Panc1 (cell line): Measurements from ENCODE around the gene USP31.

Experiments
- CTCF ChIP-seq: fragments of 450-650 bp; IDR thresholded peaks from 2 replicates; pipeline ENCODE4 v1.5.1; 2017; ENCODE audit warnings: mild to moderate bottlenecking
- SIN3A ChIP-seq: IDR thresholded peaks from 2 replicates; pipeline ENCODE4 v1.6.1; 2012; ENCODE audit warnings: low read depth, mild to moderate bottlenecking, low read length, moderate library complexity, borderline replicate concordance; ENCODE audit not compliant: insufficient read depth
- TF ChIP-seq, protein P1 (sequence below), 2 experiments: IDR thresholded peaks; 2 replicates each; pipeline ENCODE4 v1.6.1; 2011 to 2012; ENCODE audit warnings: low read depth in 2 of 2, control low read depth in 1 of 2, low read length in 1 of 2, mild to moderate bottlenecking in 1 of 2, moderate library complexity in 1 of 2; ENCODE audit not compliant: insufficient read depth in 1 of 2

DNA sequence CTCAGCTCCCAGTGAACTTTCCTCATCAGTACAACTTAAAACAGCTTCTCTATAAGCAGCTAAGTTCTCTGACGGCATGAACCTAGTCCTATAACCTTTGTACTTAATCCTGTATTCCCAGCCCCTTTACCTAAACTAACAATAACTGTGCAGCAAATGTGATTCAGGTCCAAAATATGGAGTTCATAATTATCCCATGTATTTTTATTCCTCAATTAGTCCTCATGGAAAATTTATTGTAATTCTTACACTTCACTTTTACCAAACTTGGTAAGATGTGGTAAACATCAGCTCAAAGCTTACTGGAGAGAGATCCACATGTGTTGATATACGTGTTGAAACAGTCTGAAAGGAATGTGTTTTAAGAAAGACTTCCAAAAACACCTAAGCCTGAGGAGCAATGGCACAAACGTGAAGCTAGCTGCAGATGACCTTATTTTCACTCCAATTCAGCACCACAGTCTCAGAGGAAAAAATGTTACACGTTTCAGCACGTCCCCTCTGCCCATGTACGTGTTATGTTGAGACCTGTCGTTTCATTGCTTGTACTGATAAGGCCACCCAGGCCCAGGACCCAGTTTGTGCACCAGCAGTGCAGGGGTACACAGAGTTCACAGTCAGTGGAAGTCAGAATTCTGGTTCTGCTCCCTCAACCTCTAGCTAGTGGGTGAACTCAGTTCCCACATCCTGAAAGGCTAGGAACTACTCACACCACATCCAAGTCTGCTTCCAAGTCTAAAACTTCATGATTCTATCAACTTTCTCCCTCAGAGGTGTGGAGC is 7.1 kb downstream of the USP31 start:
- TF ChIP-seq, protein P1, sequence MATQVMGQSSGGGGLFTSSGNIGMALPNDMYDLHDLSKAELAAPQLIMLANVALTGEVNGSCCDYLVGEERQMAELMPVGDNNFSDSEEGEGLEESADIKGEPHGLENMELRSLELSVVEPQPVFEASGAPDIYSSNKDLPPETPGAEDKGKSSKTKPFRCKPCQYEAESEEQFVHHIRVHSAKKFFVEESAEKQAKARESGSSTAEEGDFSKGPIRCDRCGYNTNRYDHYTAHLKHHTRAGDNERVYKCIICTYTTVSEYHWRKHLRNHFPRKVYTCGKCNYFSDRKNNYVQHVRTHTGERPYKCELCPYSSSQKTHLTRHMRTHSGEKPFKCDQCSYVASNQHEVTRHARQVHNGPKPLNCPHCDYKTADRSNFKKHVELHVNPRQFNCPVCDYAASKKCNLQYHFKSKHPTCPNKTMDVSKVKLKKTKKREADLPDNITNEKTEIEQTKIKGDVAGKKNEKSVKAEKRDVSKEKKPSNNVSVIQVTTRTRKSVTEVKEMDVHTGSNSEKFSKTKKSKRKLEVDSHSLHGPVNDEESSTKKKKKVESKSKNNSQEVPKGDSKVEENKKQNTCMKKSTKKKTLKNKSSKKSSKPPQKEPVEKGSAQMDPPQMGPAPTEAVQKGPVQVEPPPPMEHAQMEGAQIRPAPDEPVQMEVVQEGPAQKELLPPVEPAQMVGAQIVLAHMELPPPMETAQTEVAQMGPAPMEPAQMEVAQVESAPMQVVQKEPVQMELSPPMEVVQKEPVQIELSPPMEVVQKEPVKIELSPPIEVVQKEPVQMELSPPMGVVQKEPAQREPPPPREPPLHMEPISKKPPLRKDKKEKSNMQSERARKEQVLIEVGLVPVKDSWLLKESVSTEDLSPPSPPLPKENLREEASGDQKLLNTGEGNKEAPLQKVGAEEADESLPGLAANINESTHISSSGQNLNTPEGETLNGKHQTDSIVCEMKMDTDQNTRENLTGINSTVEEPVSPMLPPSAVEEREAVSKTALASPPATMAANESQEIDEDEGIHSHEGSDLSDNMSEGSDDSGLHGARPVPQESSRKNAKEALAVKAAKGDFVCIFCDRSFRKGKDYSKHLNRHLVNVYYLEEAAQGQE (IDR thresholded peaks at IDR 0.05; ENCODE audit: insufficient read depth in 1 of 2, low read depth in 2 of 2, low read length in 1 of 2), result no peak
- TF ChIP-seq CTCF, result no peak
- no peak for TF ChIP-seq SIN3A
